ENCODE measurements around the gene MIA.

GRCh38 chr19:40791996-40792395 is 16.7 kb downstream of the MIA start:
- no peak for TF ChIP-seq PPARA (CRISPR knock-in tag; IDR thresholded peaks at IDR 0.05; ENCODE audit: borderline replicate concordance)
- no peak for TF ChIP-seq ZFP30 (CRISPR knock-in tag; IDR thresholded peaks at IDR 0.05)
- TF ChIP-seq ARNTL (CRISPR knock-in tag; IDR thresholded peaks at IDR 0.05; ENCODE audit: borderline replicate concordance, low read depth), result no peak
- no peak for TF ChIP-seq RARB (CRISPR knock-in tag; IDR thresholded peaks at IDR 0.05)
- no peak for TF ChIP-seq GLIS3 (CRISPR knock-in tag; IDR thresholded peaks at IDR 0.05)
- no peak for TF ChIP-seq ISL1 (CRISPR knock-in tag; IDR thresholded peaks at IDR 0.05)

Data from SK-N-SH treated with all-trans-retinoic acid at 6 μM for 48 hours (cell line).